Thyroid gland (tissue), 4 donors: ENCODE results near the gene DLGAP3. TPM values are rescaled to one million over a fixed set of nuclear protein-coding genes. Genes with fewer than 3 reads are reported as not detected.

ENCODE experiments used
- DNase-seq, 2 donors: peaks; one replicate each; pipeline ENCODE4 v3.0.0-alpha.2; 2019
- H3K27ac ChIP-seq, 3 donors: fragments of 200-600 bp; sonication (generic); 1 replicate in 2 of 3; 2 replicates in 1 of 3; pipeline ENCODE4 v1.5.1; 2016 to 2019; ENCODE audit warnings: mild to moderate bottlenecking in 1 of 3, moderate library complexity in 1 of 3
- H3K27me3 ChIP-seq: fragments of 200-600 bp; sonication (generic); one replicate; pipeline ENCODE4 v1.5.1; 2019
- H3K36me3 ChIP-seq, 2 donors: fragments of 200-600 bp; sonication (generic); one replicate each; pipeline ENCODE4 v1.5.1; 2016 to 2019
- H3K4me1 ChIP-seq, 2 donors: fragments of 200-600 bp; sonication (generic); one replicate each; pipeline ENCODE4 v1.5.1; 2017 to 2019
- H3K4me3 ChIP-seq, 3 donors: fragments of 200-600 bp; sonication (generic); replicated peaks in 1 of 3; 1 replicate in 2 of 3; 2 replicates in 1 of 3; pipeline ENCODE4 v1.5.1; 2016; ENCODE audit warnings: mild to moderate bottlenecking in 1 of 3
- H3K9me3 ChIP-seq: fragments of 200-600 bp; sonication (generic); one replicate; pipeline ENCODE4 v1.5.1; 2017
- POLR2A ChIP-seq, 2 donors: fragments of 450-650 bp; IDR thresholded peaks; one replicate each; pipeline ENCODE4 v1.6.1; 2017; ENCODE audit warnings: antibody characterized with exemption in 2 of 2, mild to moderate bottlenecking in 2 of 2, moderate library complexity in 1 of 2
- WGBS, 2 donors: methylation state at CpG; one replicate each; pipeline ENCODE4 v1.1.5; 2017; 5-methylcytosine and 5-hydroxymethylcytosine counted together
- intact Hi-C: fragments of 100-400 bp; cut with DNase I; formaldehyde crosslinking; loops from one replicate; pipeline ENCODE4 v1.15.1; 2023
- total RNA-seq, 4 donors: library from RNA; depleted of rRNA; stranded (reverse); fragments of >200 nt; gene quantifications; one replicate each; pipeline ENCODE4 v1.2.3, GENCODE V29; 2016
- TF ChIP-seq, protein P1 (sequence below), 6 experiments: fragments of 200-600 bp in 3 of 6; fragments of 450-650 bp in 3 of 6; sonication (generic) in 3 of 6; IDR thresholded peaks; one replicate each; pipeline ENCODE4 v1.5.1; 2016 to 2019; ENCODE audit warnings: antibody characterized with exemption in 6 of 6, mild to moderate bottlenecking in 2 of 6, inconsistent platforms in 1 of 6, moderate library complexity in 1 of 6

DLGAP3 gene
- total RNA-seq, 4 donors from 2014 or later = 0.22 to 0.67 TPM; not detected in 2

DNA sequence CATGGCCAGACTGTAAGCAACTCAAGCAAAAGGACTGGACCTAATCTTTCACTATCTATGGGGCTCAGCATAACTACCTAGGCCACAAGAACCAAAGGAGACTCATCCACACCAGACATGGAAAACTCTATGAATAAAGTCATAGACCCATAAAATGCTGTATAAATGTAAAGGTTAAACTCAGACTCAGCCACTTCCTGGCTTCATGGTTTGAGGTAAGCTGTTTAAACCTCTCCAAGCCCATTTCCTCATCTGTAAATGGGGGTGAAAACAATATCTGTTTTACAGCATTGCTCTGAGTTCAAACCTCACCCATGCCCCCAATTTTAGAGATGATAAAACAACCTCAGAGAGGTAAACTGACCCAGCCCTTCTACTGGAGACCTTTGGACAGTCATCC lies 65.9 kb downstream of the DLGAP3 start:
- TF ChIP-seq, protein P1, sequence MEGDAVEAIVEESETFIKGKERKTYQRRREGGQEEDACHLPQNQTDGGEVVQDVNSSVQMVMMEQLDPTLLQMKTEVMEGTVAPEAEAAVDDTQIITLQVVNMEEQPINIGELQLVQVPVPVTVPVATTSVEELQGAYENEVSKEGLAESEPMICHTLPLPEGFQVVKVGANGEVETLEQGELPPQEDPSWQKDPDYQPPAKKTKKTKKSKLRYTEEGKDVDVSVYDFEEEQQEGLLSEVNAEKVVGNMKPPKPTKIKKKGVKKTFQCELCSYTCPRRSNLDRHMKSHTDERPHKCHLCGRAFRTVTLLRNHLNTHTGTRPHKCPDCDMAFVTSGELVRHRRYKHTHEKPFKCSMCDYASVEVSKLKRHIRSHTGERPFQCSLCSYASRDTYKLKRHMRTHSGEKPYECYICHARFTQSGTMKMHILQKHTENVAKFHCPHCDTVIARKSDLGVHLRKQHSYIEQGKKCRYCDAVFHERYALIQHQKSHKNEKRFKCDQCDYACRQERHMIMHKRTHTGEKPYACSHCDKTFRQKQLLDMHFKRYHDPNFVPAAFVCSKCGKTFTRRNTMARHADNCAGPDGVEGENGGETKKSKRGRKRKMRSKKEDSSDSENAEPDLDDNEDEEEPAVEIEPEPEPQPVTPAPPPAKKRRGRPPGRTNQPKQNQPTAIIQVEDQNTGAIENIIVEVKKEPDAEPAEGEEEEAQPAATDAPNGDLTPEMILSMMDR (IDR thresholded peaks at IDR 0.05) = no peak
- no peak for TF ChIP-seq POLR2A (IDR thresholded peaks at IDR 0.05)
- no peaks in the 10 kb centered on the region for H3K36me3 ChIP-seq
- H3K27ac ChIP-seq = no peak overlapping the region
- intact Hi-C loops = no loop called here
- no peak overlapping the region for H3K4me3 ChIP-seq
- no peaks in the 10 kb centered on the region for H3K27me3 ChIP-seq
- no peaks in the 10 kb centered on the region for H3K9me3 ChIP-seq
- DNase-seq = no peak
- H3K4me1 ChIP-seq = peaks cover 14 to 21% of the 10 kb centered on the region in 2 donors

DNA sequence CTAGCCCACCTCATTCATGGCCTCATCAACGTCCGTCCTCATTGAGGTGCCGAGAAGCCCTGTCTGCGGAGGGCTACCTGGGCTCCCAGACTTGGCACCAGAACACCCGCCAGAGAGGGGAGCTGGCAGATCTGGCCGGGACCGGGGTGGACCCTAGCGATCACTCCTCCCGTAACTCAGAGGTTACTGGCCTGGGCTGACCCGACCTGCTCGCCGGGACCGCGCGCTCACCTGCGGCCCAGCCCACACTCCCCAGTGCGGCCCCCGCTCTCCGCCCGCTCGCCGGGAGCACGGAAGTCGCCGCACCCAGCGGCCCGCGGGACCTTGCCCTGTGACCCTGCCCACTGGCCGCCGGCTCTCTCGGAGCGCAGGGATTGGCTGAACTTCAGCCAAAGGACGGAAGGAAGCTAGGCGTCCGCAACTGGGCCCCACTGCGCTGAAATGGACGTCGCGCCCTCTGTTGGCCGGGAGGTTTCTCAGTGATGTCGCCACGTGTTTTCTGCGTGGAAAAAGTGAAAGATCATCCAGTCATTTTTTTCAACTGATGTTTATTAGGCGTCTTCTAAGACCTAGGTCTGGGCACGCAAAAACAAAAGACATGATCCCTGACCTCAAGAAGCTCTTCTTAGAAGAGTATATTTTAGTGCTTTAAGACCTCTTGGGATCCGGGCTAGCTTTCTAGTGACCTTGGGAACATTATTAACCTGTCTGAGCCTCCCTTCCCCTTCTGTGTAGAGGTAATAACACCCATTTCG lies 69.8 kb downstream of the DLGAP3 start, which contains the start of gene SMIM12:
SMIM12 (minus strand) TSS at position 304 of the 755 bp plus-strand sequence. CDS start 3,772 bp downstream, outside the sequence.
- peaks cover 16 to 25% of the 10 kb centered on the region in 2 donors for H3K4me1 ChIP-seq
- H3K9me3 ChIP-seq = no peaks in the 10 kb centered on the region
- DNase-seq = peak; percentile 94 to 96
- peaks cover 11 to 12% of the 10 kb centered on the region in 2 donors for H3K36me3 ChIP-seq
- TF ChIP-seq, protein P1 (IDR thresholded peaks at IDR 0.05) = peak; percentile 68 to 97 (median 84)
- peak in 1 of 2 donors; percentile 83 for TF ChIP-seq POLR2A (IDR thresholded peaks at IDR 0.05)
- H3K27ac ChIP-seq = peak within 1 kb of the TSS; percentile 55 to 74 (median 69)
- intact Hi-C loops = no loop called here
- H3K4me3 ChIP-seq = peak within 1 kb of the TSS; percentile 67 to 90 (median 80)
- no peaks in the 10 kb centered on the region for H3K27me3 ChIP-seq
- WGBS, 2 donors = 3 to 6% methylated on average over 14 to 24 of the region's 47 CpGs

DNA sequence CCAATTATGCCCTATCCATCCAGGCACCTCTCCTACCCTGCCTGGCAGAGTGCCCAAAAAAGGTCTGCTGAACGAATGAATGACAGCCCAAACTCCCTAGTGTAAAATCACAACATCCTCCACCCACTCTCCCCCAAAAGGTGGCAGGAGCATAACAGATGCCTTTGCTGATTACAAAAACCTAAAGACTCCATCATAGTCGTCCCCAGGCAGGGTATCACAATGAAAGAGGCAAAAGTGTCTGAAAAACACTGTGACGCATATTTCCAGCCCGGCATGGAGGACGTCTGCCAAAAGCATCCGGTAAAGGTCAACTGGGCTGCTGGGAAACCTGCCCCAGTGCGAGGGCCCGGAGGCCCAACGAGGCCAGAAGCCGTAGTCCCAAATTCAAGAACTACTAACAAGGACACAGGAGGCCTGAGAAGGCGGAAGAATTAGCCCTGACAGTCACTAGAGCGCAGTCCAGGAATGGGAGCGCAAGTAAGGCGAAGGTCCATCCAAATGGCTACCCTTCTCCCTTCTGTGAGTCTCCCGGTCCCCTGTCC lies 70.5 kb downstream of the DLGAP3 start:
- DNase-seq = no peak
- H3K9me3 ChIP-seq = no peaks in the 10 kb centered on the region
- intact Hi-C loops = no loop called here

DNA sequence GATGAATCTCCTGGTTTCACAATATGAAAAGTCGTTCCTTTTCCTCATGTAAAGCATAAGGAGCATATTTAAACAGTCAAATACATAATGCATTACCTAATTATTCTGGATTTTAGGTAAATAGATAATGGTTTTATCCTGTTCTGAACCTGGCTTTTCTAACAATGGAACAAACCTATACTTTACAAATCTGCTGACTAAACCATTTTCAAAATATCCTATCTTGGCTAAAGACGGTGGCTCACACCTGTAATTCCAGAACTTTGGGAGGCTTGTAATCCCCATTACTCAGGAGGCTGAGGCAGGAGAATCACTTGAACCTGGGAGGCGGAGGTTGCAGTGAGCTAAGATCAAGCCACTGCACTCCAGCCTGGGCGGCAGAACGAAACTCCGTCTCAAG lies 72.8 kb downstream of the DLGAP3 start:
- peaks cover 16 to 37% of the 10 kb centered on the region in 2 donors for H3K4me1 ChIP-seq
- intact Hi-C loops = no loop called here
- no peak overlapping the region for H3K27ac ChIP-seq
- no peak overlapping the region for H3K4me3 ChIP-seq
- no peaks in the 10 kb centered on the region for H3K9me3 ChIP-seq
- peaks cover 18% of the 10 kb centered on the region in 2 donors for H3K36me3 ChIP-seq
- TF ChIP-seq, protein P1 (IDR thresholded peaks at IDR 0.05) = no peak
- no peak for TF ChIP-seq POLR2A (IDR thresholded peaks at IDR 0.05)
- H3K27me3 ChIP-seq = no peaks in the 10 kb centered on the region
- WGBS, 2 donors = 91 to 93% methylated on average over 6 of the region's 6 CpGs
- no peak for DNase-seq

More for the DNA sequence above, 70.5 kb downstream of the DLGAP3 start:
- H3K36me3 ChIP-seq = peaks cover 17 to 18% of the 10 kb centered on the region in 2 donors
- peaks cover 16 to 25% of the 10 kb centered on the region in 2 donors for H3K4me1 ChIP-seq
- no peaks in the 10 kb centered on the region for H3K27me3 ChIP-seq
- peak overlapping the region; percentile 55 to 74 (median 69) for H3K27ac ChIP-seq
- 0 to 2% methylated on average over 13 to 15 of the region's 15 CpGs for WGBS, 2 donors
- peak overlapping the region; percentile 67 to 90 (median 80) for H3K4me3 ChIP-seq
- no peak for TF ChIP-seq POLR2A (IDR thresholded peaks at IDR 0.05)
- TF ChIP-seq, protein P1 (IDR thresholded peaks at IDR 0.05) = no peak
